HEK293 (cell line): ENCODE measurements around the gene CALCOCO1.

Experiments used
- HIC1 ChIP-seq: fragments of 450-650 bp; formaldehyde crosslinking; IDR thresholded peaks from 2 replicates; pipeline ENCODE4 v1.5.1; 2016; ENCODE audit warnings: missing biosample characterization, missing genetic modification characterization
- MZF1 ChIP-seq: fragments of 450-650 bp; formaldehyde crosslinking; IDR thresholded peaks from 2 replicates; pipeline ENCODE4 v1.5.1; 2017; ENCODE audit warnings: missing biosample characterization, missing genetic modification characterization, borderline replicate concordance
- WT1 ChIP-seq: fragments of 450-650 bp; formaldehyde crosslinking; IDR thresholded peaks from 2 replicates; pipeline ENCODE4 v1.5.1; 2016; ENCODE audit warnings: missing biosample characterization, missing genetic modification characterization
- ZBTB8A ChIP-seq: fragments of 450-650 bp; formaldehyde crosslinking; IDR thresholded peaks from 2 replicates; pipeline ENCODE4 v1.5.1; 2016; ENCODE audit warnings: missing biosample characterization, missing genetic modification characterization
- ZFP3 ChIP-seq: fragments of 450-650 bp; formaldehyde crosslinking; IDR thresholded peaks from 2 replicates; pipeline ENCODE4 v1.5.1; 2016; ENCODE audit warnings: low read depth, missing biosample characterization, missing genetic modification characterization
- ZNF280C ChIP-seq: fragments of 450-650 bp; formaldehyde crosslinking; IDR thresholded peaks from 2 replicates; pipeline ENCODE4 v1.5.1; 2016; ENCODE audit warnings: missing biosample characterization, missing genetic modification characterization
- ZNF292 ChIP-seq: fragments of 450-650 bp; formaldehyde crosslinking; IDR thresholded peaks from 2 replicates; pipeline ENCODE4 v1.5.1; 2016; ENCODE audit warnings: low read depth, missing biosample characterization, missing genetic modification characterization, borderline replicate concordance
- ZNF37A ChIP-seq: fragments of 450-650 bp; IDR thresholded peaks from 2 replicates; pipeline ENCODE4 v1.5.1; 2018; ENCODE audit warnings: missing biosample characterization, missing genetic modification characterization
- ZNF398 ChIP-seq: fragments of 450-650 bp; formaldehyde crosslinking; IDR thresholded peaks from 2 replicates; pipeline ENCODE4 v1.5.1; 2017; ENCODE audit warnings: missing biosample characterization, missing genetic modification characterization
- ZNF449 ChIP-seq: fragments of 450-650 bp; formaldehyde crosslinking; IDR thresholded peaks from 2 replicates; pipeline ENCODE4 v1.5.1; 2017; ENCODE audit warnings: missing biosample characterization, mild to moderate bottlenecking, missing genetic modification characterization, moderate library complexity
- ZNF639 ChIP-seq: fragments of 450-650 bp; formaldehyde crosslinking; IDR thresholded peaks from 2 replicates; pipeline ENCODE4 v1.5.1; 2016; ENCODE audit warnings: missing biosample characterization, missing genetic modification characterization
- ZNF704 ChIP-seq: fragments of 450-650 bp; formaldehyde crosslinking; IDR thresholded peaks from 2 replicates; pipeline ENCODE4 v1.5.1; 2016; ENCODE audit warnings: missing biosample characterization, missing genetic modification characterization
- TF ChIP-seq, protein P1 (sequence below): fragments of 450-650 bp; formaldehyde crosslinking; IDR thresholded peaks from 2 replicates; pipeline ENCODE4 v1.5.1; 2016; ENCODE audit warnings: missing biosample characterization, missing genetic modification characterization
- TF ChIP-seq, protein P2 (sequence below): fragments of 450-650 bp; formaldehyde crosslinking; IDR thresholded peaks from 2 replicates; pipeline ENCODE4 v1.5.1; 2016; ENCODE audit warnings: missing biosample characterization, missing genetic modification characterization

CALCOCO1 gene

DNA sequence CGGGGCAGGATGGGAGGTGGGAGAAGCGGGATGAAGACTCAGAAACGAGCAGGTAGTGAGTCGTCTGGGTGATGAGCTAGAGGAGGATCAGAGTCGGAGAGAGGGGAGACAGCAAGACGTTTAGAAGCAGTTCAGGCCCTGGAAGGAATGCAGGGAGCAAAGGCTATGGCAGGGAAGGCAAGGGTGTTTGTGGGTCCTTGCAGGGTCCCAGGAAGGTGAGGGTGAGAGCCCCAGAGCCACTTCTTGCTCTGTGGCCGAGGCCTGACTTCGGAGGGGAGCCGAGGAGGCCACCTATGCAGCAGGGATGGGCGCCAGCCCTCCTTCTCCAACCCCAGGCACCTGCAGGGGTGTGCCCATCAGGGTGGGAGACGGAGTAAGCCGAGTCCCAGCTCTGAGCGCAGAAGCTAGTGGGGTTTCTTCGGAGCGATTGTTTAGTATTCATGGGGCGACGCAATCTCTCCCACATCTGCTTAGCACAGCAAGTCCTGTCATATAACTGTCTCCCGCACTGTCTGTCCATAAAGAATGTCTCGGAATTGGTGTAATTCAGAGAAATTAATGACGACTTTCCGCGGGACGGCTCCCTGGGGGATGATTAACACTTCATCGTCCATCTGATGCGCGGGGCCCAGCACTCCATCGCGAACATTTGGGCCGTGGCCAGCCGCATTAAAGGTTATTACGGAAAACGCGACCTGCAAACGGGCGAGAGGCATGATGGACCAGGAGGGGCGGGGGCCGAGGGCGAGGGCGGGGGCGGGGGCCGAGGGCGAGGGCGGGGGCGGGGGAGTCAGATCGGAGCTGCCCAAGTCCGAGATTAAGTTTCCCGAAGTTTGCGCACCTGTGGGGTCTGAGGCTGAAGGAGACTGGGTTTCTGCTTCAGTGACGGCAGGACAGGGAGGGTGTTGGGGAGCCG is 12.2 kb upstream of the CALCOCO1 start (continued):
- TF ChIP-seq, protein P1, sequence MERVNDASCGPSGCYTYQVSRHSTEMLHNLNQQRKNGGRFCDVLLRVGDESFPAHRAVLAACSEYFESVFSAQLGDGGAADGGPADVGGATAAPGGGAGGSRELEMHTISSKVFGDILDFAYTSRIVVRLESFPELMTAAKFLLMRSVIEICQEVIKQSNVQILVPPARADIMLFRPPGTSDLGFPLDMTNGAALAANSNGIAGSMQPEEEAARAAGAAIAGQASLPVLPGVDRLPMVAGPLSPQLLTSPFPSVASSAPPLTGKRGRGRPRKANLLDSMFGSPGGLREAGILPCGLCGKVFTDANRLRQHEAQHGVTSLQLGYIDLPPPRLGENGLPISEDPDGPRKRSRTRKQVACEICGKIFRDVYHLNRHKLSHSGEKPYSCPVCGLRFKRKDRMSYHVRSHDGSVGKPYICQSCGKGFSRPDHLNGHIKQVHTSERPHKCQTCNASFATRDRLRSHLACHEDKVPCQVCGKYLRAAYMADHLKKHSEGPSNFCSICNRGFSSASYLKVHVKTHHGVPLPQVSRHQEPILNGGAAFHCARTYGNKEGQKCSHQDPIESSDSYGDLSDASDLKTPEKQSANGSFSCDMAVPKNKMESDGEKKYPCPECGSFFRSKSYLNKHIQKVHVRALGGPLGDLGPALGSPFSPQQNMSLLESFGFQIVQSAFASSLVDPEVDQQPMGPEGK (tag by site-specific recombination): no peak
- TF ChIP-seq ZNF292 (tag by site-specific recombination) (no peak), ZNF280C (no peak), ZNF449 (tag by site-specific recombination) (peak; percentile 60; the same call in 1 of the 2 replicates), HIC1 (tag by site-specific recombination) (peak; percentile 83), ZNF704 (no peak), ZNF37A (tag by site-specific recombination) (no peak), ZNF398 (no peak), ZFP3 (tag by site-specific recombination) (no peak), ZBTB8A (tag by site-specific recombination) (peak; percentile 80), MZF1 (no peak), WT1 (tag by site-specific recombination) (no peak), ZNF639 (peak; percentile 22; the same call in 1 of the 2 replicates)
- TF ChIP-seq, protein P2, sequence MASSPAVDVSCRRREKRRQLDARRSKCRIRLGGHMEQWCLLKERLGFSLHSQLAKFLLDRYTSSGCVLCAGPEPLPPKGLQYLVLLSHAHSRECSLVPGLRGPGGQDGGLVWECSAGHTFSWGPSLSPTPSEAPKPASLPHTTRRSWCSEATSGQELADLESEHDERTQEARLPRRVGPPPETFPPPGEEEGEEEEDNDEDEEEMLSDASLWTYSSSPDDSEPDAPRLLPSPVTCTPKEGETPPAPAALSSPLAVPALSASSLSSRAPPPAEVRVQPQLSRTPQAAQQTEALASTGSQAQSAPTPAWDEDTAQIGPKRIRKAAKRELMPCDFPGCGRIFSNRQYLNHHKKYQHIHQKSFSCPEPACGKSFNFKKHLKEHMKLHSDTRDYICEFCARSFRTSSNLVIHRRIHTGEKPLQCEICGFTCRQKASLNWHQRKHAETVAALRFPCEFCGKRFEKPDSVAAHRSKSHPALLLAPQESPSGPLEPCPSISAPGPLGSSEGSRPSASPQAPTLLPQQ (tag by site-specific recombination): peak; percentile 97
